K562 (cell line): ENCODE measurements around the gene EXOSC9. TPM values are rescaled to one million over a fixed set of nuclear protein-coding genes. Genes with fewer than 3 reads are reported as not detected.

Experiments used
- BCL6 ChIP-seq: fragments of 250-450 bp; sonication (Bioruptor Pico); IDR thresholded peaks from 2 replicates; pipeline ENCODE4 v1.4.0; 2020
- CBX3 ChIP-seq, 2 experiments: IDR thresholded peaks; 1 replicate in 1 of 2; 2 replicates in 1 of 2; pipeline ENCODE4 v1.6.1; 2012; ENCODE audit warnings: inconsistent platforms in 2 of 2, low read length in 2 of 2, borderline replicate concordance in 1 of 2, control low read depth in 1 of 2
- EHMT2 ChIP-seq: fragments of 450-650 bp; IDR thresholded peaks from 2 replicates; pipeline ENCODE4 v1.6.1; 2018; ENCODE audit warnings: antibody characterized with exemption
- ELF4 ChIP-seq: fragments of 450-650 bp; formaldehyde crosslinking; IDR thresholded peaks from 2 replicates; pipeline ENCODE4 v1.4.0; 2022; ENCODE audit warnings: missing genetic modification characterization
- GATAD2B ChIP-seq: fragments of 450-650 bp; IDR thresholded peaks from 2 replicates; pipeline ENCODE4 v1.6.1; 2017; ENCODE audit warnings: mild to moderate bottlenecking, borderline replicate concordance
- HIVEP1 ChIP-seq: fragments of 250-450 bp; sonication (Bioruptor Pico); IDR thresholded peaks from 2 replicates; pipeline ENCODE4 v1.4.0; 2020; ENCODE audit warnings: mild to moderate bottlenecking
- LARP7 ChIP-seq: fragments of 450-650 bp; IDR thresholded peaks from 2 replicates; pipeline ENCODE4 v1.6.1; 2016
- NR2C2 ChIP-seq, 2 experiments: fragments of 200-800 bp in 1 of 2; sonication (Bioruptor generic) in 1 of 2; sonication (generic) in 1 of 2; formaldehyde crosslinking in 1 of 2; IDR thresholded peaks; 2 replicates each; pipeline versions ENCODE4 v1.6.1 to v1.8.0; 2016 to 2022; ENCODE audit warnings: mild to moderate bottlenecking in 1 of 2, missing compliant biosample characterization in 1 of 2, missing genetic modification characterization in 1 of 2, missing genetic modification reagents in 1 of 2
- POLR2H ChIP-seq: IDR thresholded peaks from 2 replicates; pipeline ENCODE4 v1.6.1; 2016; ENCODE audit warnings: missing genetic modification characterization, low read depth, mild to moderate bottlenecking, control low read depth, missing compliant biosample characterization, moderate library complexity
- RBM34 ChIP-seq: fragments of 200-400 bp; formaldehyde crosslinking; IDR thresholded peaks from 2 replicates; pipeline ENCODE4 v1.6.1; 2018; ENCODE audit warnings: low read length, borderline replicate concordance; ENCODE audit not compliant: insufficient read depth
- polyA plus RNA-seq, 8 experiments: library from polyadenylated mRNA; depleted of rRNA in 4 of 8; stranded (reverse) in 5 of 8; unstranded in 3 of 8; fragments of >200 nt; fragmentation: Nextera tagmentation in 2 of 8; fragmentation: Illumina TruSeq in 1 of 8; extraction: Ambion mirVana in 2 of 8; extraction: Trizol in 1 of 8; gene quantifications; 2 replicates each; pipeline versions ENCODE4 v1.2.1 to v1.2.3, GENCODE V29; 2011 to 2014; ENCODE audit warnings: inconsistent platforms in 1 of 8, missing spikeins in 1 of 8
- total RNA-seq, 7 experiments: library from RNA; depleted of rRNA in 6 of 7; stranded (reverse); fragments of >200 nt in 6 of 7; fragmentation: Illumina TruSeq in 2 of 7; extraction: Trizol in 2 of 7; gene quantifications; 2 replicates each; pipeline versions ENCODE4 v1.2.1 to v1.2.3, GENCODE V29; 2011 to 2021; ENCODE audit warnings: low replicate concordance in 1 of 7
- TF ChIP-seq, protein P1 (sequence below), 2 experiments: fragments of 450-650 bp; IDR thresholded peaks; 2 replicates each; pipeline ENCODE4 v1.6.1; 2016
- TF ChIP-seq, protein P2 (sequence below): fragments of 150-350 bp; IDR thresholded peaks from 2 replicates; pipeline ENCODE4 v1.6.1; 2014; ENCODE audit warnings: low read depth, mild to moderate bottlenecking, low read length, borderline replicate concordance
- TF ChIP-seq, protein P3 (sequence below): fragments of 250-450 bp; sonication (Bioruptor Pico); IDR thresholded peaks from 2 replicates; pipeline ENCODE4 v1.5.1; 2021; ENCODE audit warnings: mild to moderate bottlenecking
- TF ChIP-seq, protein P4 (sequence below): sonication (generic); formaldehyde crosslinking; IDR thresholded peaks from 2 replicates; pipeline ENCODE4 v1.9.0; 2022; ENCODE audit warnings: mild to moderate bottlenecking, missing genetic modification reagents
- TF ChIP-seq, protein P5 (sequence below): fragments of 450-650 bp; formaldehyde crosslinking; IDR thresholded peaks from 2 replicates; pipeline ENCODE4 v1.4.0; 2020; ENCODE audit warnings: mild to moderate bottlenecking, mixed read lengths
- TF ChIP-seq, protein P6 (sequence below): sonication (generic); formaldehyde crosslinking; IDR thresholded peaks from 2 replicates; pipeline ENCODE4 v1.8.1; 2023; ENCODE audit warnings: mild to moderate bottlenecking, missing genetic modification reagents

Gene EXOSC9
- total and polyA plus RNA-seq, 9 of the 15 experiments (the other 6 are each of a cell fraction or from before 2014, with no cell fraction given): 64.7 to 166 (median 115) TPM

DNA sequence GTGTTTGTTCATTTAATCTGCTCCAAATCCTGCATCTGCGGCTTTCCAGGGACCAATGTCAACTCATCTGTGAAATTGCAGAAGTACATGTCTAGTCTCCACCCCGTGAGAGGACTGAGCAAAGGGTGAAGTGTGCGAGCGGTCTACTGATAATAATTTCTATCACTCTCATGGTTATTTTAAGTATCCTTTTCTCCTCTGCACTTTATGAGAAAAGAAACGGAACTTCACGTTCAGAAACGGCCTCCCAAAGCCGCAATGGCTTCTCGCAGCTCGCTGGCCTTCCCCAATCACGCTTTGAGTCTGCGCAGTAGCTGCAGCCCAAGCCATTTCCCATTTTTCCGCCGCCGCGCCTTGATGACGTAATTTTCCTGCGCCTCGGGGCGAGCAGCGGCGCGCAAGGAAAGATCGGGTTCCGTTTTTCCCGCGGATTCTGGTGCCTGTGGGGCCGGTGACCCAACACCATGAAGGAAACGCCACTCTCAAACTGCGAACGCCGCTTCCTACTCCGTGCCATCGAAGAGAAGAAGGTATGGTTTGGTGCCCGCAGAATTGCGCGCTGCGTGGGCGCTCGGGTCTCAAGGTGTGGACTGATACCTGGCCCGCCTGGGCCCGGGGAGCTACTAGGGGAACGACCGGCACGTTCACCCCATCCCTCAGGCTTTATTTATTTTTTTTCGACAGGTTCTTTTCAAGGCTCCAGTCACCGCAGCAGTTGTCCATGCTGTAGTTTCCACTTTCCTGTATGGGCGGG is at the start of gene EXOSC9 (continued):
- TF ChIP-seq NR2C2 (CRISPR knock-in tag; IDR thresholded peaks at IDR 0.05): no peak
- TF ChIP-seq NR2C2 (tag; IDR thresholded peaks at IDR 0.05): peak; percentile 51; the same call in 1 of the 2 replicates
- TF ChIP-seq, protein P1, sequence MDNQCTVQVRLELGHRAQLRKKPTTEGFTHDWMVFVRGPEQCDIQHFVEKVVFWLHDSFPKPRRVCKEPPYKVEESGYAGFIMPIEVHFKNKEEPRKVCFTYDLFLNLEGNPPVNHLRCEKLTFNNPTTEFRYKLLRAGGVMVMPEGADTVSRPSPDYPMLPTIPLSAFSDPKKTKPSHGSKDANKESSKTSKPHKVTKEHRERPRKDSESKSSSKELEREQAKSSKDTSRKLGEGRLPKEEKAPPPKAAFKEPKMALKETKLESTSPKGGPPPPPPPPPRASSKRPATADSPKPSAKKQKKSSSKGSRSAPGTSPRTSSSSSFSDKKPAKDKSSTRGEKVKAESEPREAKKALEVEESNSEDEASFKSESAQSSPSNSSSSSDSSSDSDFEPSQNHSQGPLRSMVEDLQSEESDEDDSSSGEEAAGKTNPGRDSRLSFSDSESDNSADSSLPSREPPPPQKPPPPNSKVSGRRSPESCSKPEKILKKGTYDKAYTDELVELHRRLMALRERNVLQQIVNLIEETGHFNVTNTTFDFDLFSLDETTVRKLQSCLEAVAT (IDR thresholded peaks at IDR 0.05): peak in 1 of 2 experiments; percentile 83; a peak in 1 of 4 replicates
- TF ChIP-seq, protein P2, sequence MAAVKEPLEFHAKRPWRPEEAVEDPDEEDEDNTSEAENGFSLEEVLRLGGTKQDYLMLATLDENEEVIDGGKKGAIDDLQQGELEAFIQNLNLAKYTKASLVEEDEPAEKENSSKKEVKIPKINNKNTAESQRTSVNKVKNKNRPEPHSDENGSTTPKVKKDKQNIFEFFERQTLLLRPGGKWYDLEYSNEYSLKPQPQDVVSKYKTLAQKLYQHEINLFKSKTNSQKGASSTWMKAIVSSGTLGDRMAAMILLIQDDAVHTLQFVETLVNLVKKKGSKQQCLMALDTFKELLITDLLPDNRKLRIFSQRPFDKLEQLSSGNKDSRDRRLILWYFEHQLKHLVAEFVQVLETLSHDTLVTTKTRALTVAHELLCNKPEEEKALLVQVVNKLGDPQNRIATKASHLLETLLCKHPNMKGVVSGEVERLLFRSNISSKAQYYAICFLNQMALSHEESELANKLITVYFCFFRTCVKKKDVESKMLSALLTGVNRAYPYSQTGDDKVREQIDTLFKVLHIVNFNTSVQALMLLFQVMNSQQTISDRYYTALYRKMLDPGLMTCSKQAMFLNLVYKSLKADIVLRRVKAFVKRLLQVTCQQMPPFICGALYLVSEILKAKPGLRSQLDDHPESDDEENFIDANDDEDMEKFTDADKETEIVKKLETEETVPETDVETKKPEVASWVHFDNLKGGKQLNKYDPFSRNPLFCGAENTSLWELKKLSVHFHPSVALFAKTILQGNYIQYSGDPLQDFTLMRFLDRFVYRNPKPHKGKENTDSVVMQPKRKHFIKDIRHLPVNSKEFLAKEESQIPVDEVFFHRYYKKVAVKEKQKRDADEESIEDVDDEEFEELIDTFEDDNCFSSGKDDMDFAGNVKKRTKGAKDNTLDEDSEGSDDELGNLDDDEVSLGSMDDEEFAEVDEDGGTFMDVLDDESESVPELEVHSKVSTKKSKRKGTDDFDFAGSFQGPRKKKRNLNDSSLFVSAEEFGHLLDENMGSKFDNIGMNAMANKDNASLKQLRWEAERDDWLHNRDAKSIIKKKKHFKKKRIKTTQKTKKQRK: no peak
- TF ChIP-seq, protein P3, sequence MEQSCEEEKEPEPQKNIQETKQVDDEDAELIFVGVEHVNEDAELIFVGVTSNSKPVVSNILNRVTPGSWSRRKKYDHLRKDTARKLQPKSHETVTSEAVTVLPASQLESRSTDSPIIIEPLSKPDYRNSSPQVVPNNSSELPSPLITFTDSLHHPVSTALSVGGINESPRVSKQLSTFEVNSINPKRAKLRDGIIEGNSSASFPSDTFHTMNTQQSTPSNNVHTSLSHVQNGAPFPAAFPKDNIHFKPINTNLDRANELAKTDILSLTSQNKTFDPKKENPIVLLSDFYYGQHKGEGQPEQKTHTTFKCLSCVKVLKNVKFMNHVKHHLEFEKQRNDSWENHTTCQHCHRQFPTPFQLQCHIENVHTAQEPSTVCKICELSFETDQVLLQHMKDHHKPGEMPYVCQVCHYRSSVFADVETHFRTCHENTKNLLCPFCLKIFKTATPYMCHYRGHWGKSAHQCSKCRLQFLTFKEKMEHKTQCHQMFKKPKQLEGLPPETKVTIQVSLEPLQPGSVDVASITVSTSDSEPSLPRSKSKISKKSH (CRISPR knock-in tag): no peak
- TF ChIP-seq, protein P4, sequence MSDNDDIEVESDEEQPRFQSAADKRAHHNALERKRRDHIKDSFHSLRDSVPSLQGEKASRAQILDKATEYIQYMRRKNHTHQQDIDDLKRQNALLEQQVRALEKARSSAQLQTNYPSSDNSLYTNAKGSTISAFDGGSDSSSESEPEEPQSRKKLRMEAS: peak; percentile 85
- TF ChIP-seq ELF4 (CRISPR knock-in tag): no peak
- TF ChIP-seq, protein P5, sequence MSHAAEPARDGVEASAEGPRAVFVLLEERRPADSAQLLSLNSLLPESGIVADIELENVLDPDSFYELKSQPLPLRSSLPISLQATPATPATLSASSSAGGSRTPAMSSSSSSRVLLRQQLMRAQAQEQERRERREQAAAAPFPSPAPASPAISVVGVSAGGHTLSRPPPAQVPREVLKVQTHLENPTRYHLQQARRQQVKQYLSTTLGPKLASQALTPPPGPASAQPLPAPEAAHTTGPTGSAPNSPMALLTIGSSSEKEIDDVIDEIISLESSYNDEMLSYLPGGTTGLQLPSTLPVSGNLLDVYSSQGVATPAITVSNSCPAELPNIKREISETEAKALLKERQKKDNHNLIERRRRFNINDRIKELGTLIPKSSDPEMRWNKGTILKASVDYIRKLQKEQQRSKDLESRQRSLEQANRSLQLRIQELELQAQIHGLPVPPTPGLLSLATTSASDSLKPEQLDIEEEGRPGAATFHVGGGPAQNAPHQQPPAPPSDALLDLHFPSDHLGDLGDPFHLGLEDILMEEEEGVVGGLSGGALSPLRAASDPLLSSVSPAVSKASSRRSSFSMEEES: no peak
- no peak; a peak in 1 of 3 replicates for TF ChIP-seq CBX3 (IDR thresholded peaks at IDR 0.05; ENCODE audit: borderline replicate concordance in 1 of 2, low read length in 2 of 2)
- TF ChIP-seq, protein P6, sequence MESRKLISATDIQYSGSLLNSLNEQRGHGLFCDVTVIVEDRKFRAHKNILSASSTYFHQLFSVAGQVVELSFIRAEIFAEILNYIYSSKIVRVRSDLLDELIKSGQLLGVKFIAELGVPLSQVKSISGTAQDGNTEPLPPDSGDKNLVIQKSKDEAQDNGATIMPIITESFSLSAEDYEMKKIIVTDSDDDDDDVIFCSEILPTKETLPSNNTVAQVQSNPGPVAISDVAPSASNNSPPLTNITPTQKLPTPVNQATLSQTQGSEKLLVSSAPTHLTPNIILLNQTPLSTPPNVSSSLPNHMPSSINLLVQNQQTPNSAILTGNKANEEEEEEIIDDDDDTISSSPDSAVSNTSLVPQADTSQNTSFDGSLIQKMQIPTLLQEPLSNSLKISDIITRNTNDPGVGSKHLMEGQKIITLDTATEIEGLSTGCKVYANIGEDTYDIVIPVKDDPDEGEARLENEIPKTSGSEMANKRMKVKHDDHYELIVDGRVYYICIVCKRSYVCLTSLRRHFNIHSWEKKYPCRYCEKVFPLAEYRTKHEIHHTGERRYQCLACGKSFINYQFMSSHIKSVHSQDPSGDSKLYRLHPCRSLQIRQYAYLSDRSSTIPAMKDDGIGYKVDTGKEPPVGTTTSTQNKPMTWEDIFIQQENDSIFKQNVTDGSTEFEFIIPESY (CRISPR knock-in tag): peak; percentile 63; the same call in 1 of the 2 replicates
- TF ChIP-seq HIVEP1: no peak
- no peak for TF ChIP-seq GATAD2B
- no peak for TF ChIP-seq RBM34
- TF ChIP-seq LARP7: no peak
- no peak for TF ChIP-seq EHMT2
- TF ChIP-seq BCL6: no peak
- TF ChIP-seq POLR2H (tag): peak; percentile 87
